HepG2 (cell line): ENCODE results near the gene PCOLCE2. TPM values are rescaled to one million over a fixed set of nuclear protein-coding genes. Genes with fewer than 3 reads are reported as not detected.

Source experiments
- ATAC-seq: fragments of 200-7000 bp; cut with Tn5 transposase; 3 replicates; pipeline ENCODE4 v1.9.1; 2020; ENCODE audit warnings: mild to moderate bottlenecking, moderate library complexity
- BruUV-seq: library from RNA; stranded (reverse); fragments of 400-500 nt; replicated peaks from 2 replicates; lab custom pipeline; 2021; lab: Mats Ljungman, UMichigan
- CTCF ChIA-PET: fragments of 300-600 bp; formaldehyde crosslinking; extraction: SDS; loops from one replicate; lab custom pipeline; 2021; ENCODE audit warnings: low total read pairs, inconsistent platforms, low intra/inter-chr PET ratio; lab: Yijun Ruan, JAX
- POLR2A ChIA-PET: fragments of 350-600 bp; sonication (Branson Sonifier 250); formaldehyde crosslinking; loops from one replicate; lab custom pipeline; 2020; ENCODE audit warnings: antibody characterized with exemption, inconsistent platforms; lab: Yijun Ruan, JAX
- DNase-seq: peaks from one replicate; pipeline ENCODE4 v3.0.0-alpha.2; 2015; ENCODE audit warnings: low spot score
- FAIRE-seq: peaks from 3 replicates; lab custom pipeline; 2011; peaks lifted over from hg19 to GRCh38; lab: Jason Lieb, UNC
- H2AFZ ChIP-seq: one replicate; pipeline ENCODE4 v1.6.1; 2011; ENCODE audit warnings: low read length, inconsistent platforms
- H3K27ac ChIP-seq: fragments of 300-600 bp; 3 replicates; pipeline ENCODE4 v1.8.0; 2011; ENCODE audit warnings: mixed run types, mild to moderate bottlenecking, mixed read lengths, low read length, inconsistent platforms; ENCODE audit not compliant: insufficient read depth; ENCODE audit errors: extremely low read length
- H3K27me3 ChIP-seq, 2 experiments: fragments of 200-600 bp in 1 of 2; 2 replicates in 1 of 2; 3 replicates in 1 of 2; pipeline versions ENCODE4 v1.6.0 to v1.8.0; 2011; ENCODE audit warnings: low read length in 2 of 2, mild to moderate bottlenecking in 2 of 2, moderate library complexity in 2 of 2, inconsistent platforms in 1 of 2; ENCODE audit not compliant: insufficient read depth in 2 of 2, control insufficient read depth in 1 of 2
- H3K36me3 ChIP-seq, 2 experiments: fragments of 200-600 bp in 1 of 2; replicated peaks in 1 of 2; 2 replicates in 1 of 2; 3 replicates in 1 of 2; pipeline versions ENCODE4 v1.5.1 to v1.8.0; 2011; ENCODE audit warnings: low read length in 2 of 2, inconsistent platforms in 1 of 2; ENCODE audit not compliant: insufficient read depth in 2 of 2, control insufficient read depth in 1 of 2
- H3K4me1 ChIP-seq: 2 replicates; pipeline ENCODE4 v1.5.1; 2012; ENCODE audit warnings: low read length, inconsistent platforms; ENCODE audit not compliant: insufficient read depth
- H3K4me2 ChIP-seq: 2 replicates; pipeline ENCODE4 v1.6.0; 2011; ENCODE audit warnings: low read depth, low read length, inconsistent platforms
- H3K4me3 ChIP-seq, 3 experiments: fragments of 200-600 bp in 1 of 3; sonication (generic), shearing (Covaris generic) in 1 of 3; replicated peaks in 1 of 3; 2 replicates each; pipeline ENCODE4 v1.5.1; 2011 to 2016; ENCODE audit warnings: low read length in 3 of 3, inconsistent platforms in 2 of 3, low read depth in 2 of 3, mild to moderate bottlenecking in 2 of 3, control low read depth in 1 of 3, mixed read lengths in 1 of 3; ENCODE audit not compliant: insufficient read depth in 1 of 3
- H3K79me2 ChIP-seq: one replicate; pipeline ENCODE4 v1.6.1; 2011; ENCODE audit warnings: low read length, inconsistent platforms; ENCODE audit not compliant: insufficient read depth
- H3K9ac ChIP-seq: 2 replicates; pipeline ENCODE4 v1.6.0; 2011; ENCODE audit warnings: mild to moderate bottlenecking, low read depth, low read length, inconsistent platforms; ENCODE audit not compliant: insufficient read depth
- H3K9me3 ChIP-seq: 2 replicates; pipeline ENCODE4 v1.5.1; 2012; ENCODE audit warnings: mild to moderate bottlenecking, low read length
- H4K20me1 ChIP-seq: 2 replicates; pipeline ENCODE4 v1.6.0; 2011; ENCODE audit warnings: inconsistent platforms, mild to moderate bottlenecking, low read length, moderate library complexity; ENCODE audit not compliant: insufficient read depth
- CAMTA2 ChIP-seq: sonication (generic); formaldehyde crosslinking; IDR thresholded peaks from 2 replicates; pipeline ENCODE4 v1.4.0; 2020; ENCODE audit warnings: mild to moderate bottlenecking, missing genetic modification reagents, borderline replicate concordance
- DMAP1 ChIP-seq: IDR thresholded peaks from 2 replicates; pipeline ENCODE4 v1.6.1; 2016
- DNMT1 ChIP-seq: sonication (generic); formaldehyde crosslinking; IDR thresholded peaks from 2 replicates; pipeline ENCODE4 v1.5.1; 2020; ENCODE audit warnings: mild to moderate bottlenecking, missing genetic modification reagents
- HDAC2 ChIP-seq: sonication (generic); formaldehyde crosslinking; IDR thresholded peaks from 2 replicates; pipeline ENCODE4 v1.4.0; 2020; ENCODE audit warnings: missing genetic modification reagents
- HNRNPL ChIP-seq: fragments of 200-400 bp; formaldehyde crosslinking; IDR thresholded peaks from 2 replicates; pipeline ENCODE4 v1.6.1; 2017; ENCODE audit warnings: mild to moderate bottlenecking, low read depth, low read length
- MYNN ChIP-seq: sonication (generic); formaldehyde crosslinking; IDR thresholded peaks from 2 replicates; pipeline ENCODE4 v1.4.0; 2020; ENCODE audit warnings: mild to moderate bottlenecking, low read depth, missing genetic modification reagents
- NFE2L1 ChIP-seq: sonication (generic); formaldehyde crosslinking; IDR thresholded peaks from 2 replicates; pipeline ENCODE4 v1.4.0; 2020; ENCODE audit warnings: missing genetic modification reagents, mild to moderate bottlenecking, borderline replicate concordance
- NFYB ChIP-seq: sonication (generic); formaldehyde crosslinking; IDR thresholded peaks from 2 replicates; pipeline ENCODE4 v1.4.0; 2020; ENCODE audit warnings: missing genetic modification reagents
- RFX1 ChIP-seq: fragments of 450-650 bp; IDR thresholded peaks from 2 replicates; pipeline ENCODE4 v1.6.1; 2017
- RFXANK ChIP-seq: IDR thresholded peaks from 2 replicates; pipeline ENCODE4 v1.6.1; 2016
- STAG1 ChIP-seq: sonication (generic); formaldehyde crosslinking; IDR thresholded peaks from 2 replicates; pipeline ENCODE4 v1.4.0; 2020; ENCODE audit warnings: missing genetic modification reagents
- ZNF136 ChIP-seq: sonication (generic); formaldehyde crosslinking; IDR thresholded peaks from 2 replicates; pipeline ENCODE4 v1.8.1; 2022; ENCODE audit warnings: low read depth, mild to moderate bottlenecking, moderate library complexity, missing genetic modification reagents
- ZNF331 ChIP-seq: sonication (generic); formaldehyde crosslinking; IDR thresholded peaks from 2 replicates; pipeline ENCODE4 v1.4.0; 2020; ENCODE audit warnings: missing genetic modification reagents
- ZNF34 ChIP-seq: sonication (generic); formaldehyde crosslinking; IDR thresholded peaks from 2 replicates; pipeline ENCODE4 v1.4.0; 2020; ENCODE audit warnings: mild to moderate bottlenecking, missing genetic modification reagents, borderline replicate concordance
- ZNF737 ChIP-seq: sonication (generic); formaldehyde crosslinking; IDR thresholded peaks from 2 replicates; pipeline ENCODE4 v1.5.0; 2020; ENCODE audit warnings: missing genetic modification reagents, mild to moderate bottlenecking, borderline replicate concordance
- in situ Hi-C: cut with HindIII; loops from 2 replicates; pipeline ENCODE4 v1.10.0; 2017; ENCODE audit warnings: low pct_unique_long_range_greater_than_20kb; ENCODE audit not compliant: extremely low pct_ligation_motif_present
- intact Hi-C: fragments of 100-400 bp; cut with micrococcal nuclease; formaldehyde crosslinking; loops from one replicate; pipeline ENCODE4 v1.10.0; 2022; ENCODE audit not compliant: unreplicated experiment
- polyA plus RNA-seq, 8 experiments: library from polyadenylated mRNA; depleted of rRNA in 3 of 8; stranded (reverse) in 7 of 8; unstranded in 1 of 8; fragments of >200 nt; fragmentation: Illumina TruSeq in 4 of 8; extraction: Trizol in 4 of 8; gene quantifications; 2 replicates each; pipeline versions ENCODE4 v1.2.1 to v1.2.3, GENCODE V29; 2011 to 2016; ENCODE audit warnings: low read depth in 4 of 8, missing spikeins in 1 of 8, mixed read lengths in 1 of 8; ENCODE audit not compliant: insufficient read depth in 1 of 8
- total RNA-seq, 5 experiments: library from RNA; depleted of rRNA; stranded (reverse); fragments of >200 nt; fragmentation: Illumina TruSeq; extraction: Trizol; gene quantifications; 2 replicates each; pipeline ENCODE4 v1.2.3, GENCODE V29; 2016; ENCODE audit warnings: low read depth in 1 of 5
- TF ChIP-seq, protein P1 (sequence below): IDR thresholded peaks from 2 replicates; pipeline ENCODE4 v1.6.1; 2016; ENCODE audit warnings: missing compliant biosample characterization, missing genetic modification reagents, borderline replicate concordance
- TF ChIP-seq, protein P2 (sequence below): sonication (generic); formaldehyde crosslinking; IDR thresholded peaks from 2 replicates; pipeline ENCODE4 v1.8.0; 2022; ENCODE audit warnings: missing genetic modification reagents, mild to moderate bottlenecking, borderline replicate concordance
- TF ChIP-seq, protein P3 (sequence below): sonication (generic); formaldehyde crosslinking; IDR thresholded peaks from 2 replicates; pipeline ENCODE4 v1.4.0; 2020; ENCODE audit warnings: mild to moderate bottlenecking, missing genetic modification reagents

Gene PCOLCE2
- total and polyA plus RNA-seq, 2 of the 13 experiments (the other 11 are each of a cell fraction or from before 2014, with no cell fraction given), result 0.71 to 2.0 TPM

DNA sequence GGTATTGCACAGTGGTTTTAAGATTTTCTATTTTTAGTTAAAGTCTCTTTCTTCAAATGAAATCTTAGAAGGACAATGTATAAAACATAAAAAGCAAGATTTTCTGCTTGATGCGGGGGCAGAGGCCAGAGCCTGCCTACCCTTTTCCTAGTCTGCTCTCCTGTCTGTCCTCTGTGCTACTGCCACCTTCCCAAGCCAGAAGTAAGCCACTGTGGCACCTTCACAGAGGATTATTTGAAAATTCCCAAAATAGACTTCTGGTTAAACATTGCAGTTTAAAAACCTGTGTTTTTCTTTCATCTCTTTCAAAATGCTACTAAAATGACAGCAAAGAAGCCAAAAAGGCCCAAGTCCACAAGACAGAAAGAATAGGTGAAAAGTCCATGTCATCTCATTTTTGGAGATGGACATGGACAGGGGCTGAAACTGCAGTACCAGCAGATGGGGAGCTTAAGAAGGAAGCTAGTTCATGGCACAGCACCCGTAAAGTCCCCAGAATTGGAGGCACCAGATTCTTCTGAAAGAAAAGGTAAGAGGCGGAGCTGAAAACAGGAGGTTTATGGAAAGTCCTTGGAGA, 37.6 kb upstream of the PCOLCE2 start (continued):
- TF ChIP-seq DNMT1 (CRISPR knock-in tag), result no peak

DNA sequence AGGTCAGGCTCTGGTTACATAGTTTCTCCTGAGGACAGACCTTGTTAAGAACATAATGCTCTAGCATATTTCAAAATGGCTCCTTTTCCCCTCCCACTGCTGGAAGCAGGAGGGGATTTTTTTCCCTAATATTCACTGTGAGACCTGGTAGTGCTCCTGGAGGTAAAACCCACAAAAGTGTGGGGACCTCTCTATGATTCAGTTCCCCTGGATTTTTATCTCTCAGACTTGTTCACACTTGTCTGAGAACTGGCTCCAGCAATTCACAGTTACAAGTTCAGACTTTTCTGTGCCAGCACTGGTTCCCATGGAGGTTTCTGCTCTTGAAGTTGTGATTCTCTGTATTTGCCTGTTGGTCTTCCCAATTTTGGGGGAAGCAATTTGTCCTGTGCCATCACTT, 36.3 kb upstream of the PCOLCE2 start:
- intact Hi-C loops, result no loop called here
- ChIA-PET POLR2A (no interaction called here), CTCF (no interaction called here)
- no peak for ATAC-seq
- no peak overlapping the region for H3K4me3 ChIP-seq
- no peak for TF ChIP-seq ZNF34
- TF ChIP-seq HDAC2, result no peak
- TF ChIP-seq NFYB (CRISPR knock-in tag), result no peak
- no peak for TF ChIP-seq ZNF136 (CRISPR knock-in tag)
- TF ChIP-seq DMAP1 (CRISPR knock-in tag), result no peak
- TF ChIP-seq ZNF737 (CRISPR knock-in tag), result no peak
- TF ChIP-seq RFXANK, result no peak
- TF ChIP-seq RFX1, result no peak
- TF ChIP-seq MYNN (CRISPR knock-in tag), result no peak
- TF ChIP-seq STAG1, result no peak
- TF ChIP-seq, protein P1, sequence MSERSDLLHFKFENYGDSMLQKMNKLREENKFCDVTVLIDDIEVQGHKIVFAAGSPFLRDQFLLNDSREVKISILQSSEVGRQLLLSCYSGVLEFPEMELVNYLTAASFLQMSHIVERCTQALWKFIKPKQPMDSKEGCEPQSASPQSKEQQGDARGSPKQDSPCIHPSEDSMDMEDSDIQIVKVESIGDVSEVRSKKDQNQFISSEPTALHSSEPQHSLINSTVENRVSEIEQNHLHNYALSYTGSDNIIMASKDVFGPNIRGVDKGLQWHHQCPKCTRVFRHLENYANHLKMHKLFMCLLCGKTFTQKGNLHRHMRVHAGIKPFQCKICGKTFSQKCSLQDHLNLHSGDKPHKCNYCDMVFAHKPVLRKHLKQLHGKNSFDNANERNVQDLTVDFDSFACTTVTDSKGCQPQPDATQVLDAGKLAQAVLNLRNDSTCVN (CRISPR knock-in tag), result no peak
- TF ChIP-seq, protein P2, sequence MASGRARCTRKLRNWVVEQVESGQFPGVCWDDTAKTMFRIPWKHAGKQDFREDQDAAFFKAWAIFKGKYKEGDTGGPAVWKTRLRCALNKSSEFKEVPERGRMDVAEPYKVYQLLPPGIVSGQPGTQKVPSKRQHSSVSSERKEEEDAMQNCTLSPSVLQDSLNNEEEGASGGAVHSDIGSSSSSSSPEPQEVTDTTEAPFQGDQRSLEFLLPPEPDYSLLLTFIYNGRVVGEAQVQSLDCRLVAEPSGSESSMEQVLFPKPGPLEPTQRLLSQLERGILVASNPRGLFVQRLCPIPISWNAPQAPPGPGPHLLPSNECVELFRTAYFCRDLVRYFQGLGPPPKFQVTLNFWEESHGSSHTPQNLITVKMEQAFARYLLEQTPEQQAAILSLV (CRISPR knock-in tag), result no peak
- no peak for TF ChIP-seq HNRNPL
- TF ChIP-seq NFE2L1 (CRISPR knock-in tag), result no peak
- no peak for TF ChIP-seq ZNF331 (CRISPR knock-in tag)
- TF ChIP-seq, protein P3, sequence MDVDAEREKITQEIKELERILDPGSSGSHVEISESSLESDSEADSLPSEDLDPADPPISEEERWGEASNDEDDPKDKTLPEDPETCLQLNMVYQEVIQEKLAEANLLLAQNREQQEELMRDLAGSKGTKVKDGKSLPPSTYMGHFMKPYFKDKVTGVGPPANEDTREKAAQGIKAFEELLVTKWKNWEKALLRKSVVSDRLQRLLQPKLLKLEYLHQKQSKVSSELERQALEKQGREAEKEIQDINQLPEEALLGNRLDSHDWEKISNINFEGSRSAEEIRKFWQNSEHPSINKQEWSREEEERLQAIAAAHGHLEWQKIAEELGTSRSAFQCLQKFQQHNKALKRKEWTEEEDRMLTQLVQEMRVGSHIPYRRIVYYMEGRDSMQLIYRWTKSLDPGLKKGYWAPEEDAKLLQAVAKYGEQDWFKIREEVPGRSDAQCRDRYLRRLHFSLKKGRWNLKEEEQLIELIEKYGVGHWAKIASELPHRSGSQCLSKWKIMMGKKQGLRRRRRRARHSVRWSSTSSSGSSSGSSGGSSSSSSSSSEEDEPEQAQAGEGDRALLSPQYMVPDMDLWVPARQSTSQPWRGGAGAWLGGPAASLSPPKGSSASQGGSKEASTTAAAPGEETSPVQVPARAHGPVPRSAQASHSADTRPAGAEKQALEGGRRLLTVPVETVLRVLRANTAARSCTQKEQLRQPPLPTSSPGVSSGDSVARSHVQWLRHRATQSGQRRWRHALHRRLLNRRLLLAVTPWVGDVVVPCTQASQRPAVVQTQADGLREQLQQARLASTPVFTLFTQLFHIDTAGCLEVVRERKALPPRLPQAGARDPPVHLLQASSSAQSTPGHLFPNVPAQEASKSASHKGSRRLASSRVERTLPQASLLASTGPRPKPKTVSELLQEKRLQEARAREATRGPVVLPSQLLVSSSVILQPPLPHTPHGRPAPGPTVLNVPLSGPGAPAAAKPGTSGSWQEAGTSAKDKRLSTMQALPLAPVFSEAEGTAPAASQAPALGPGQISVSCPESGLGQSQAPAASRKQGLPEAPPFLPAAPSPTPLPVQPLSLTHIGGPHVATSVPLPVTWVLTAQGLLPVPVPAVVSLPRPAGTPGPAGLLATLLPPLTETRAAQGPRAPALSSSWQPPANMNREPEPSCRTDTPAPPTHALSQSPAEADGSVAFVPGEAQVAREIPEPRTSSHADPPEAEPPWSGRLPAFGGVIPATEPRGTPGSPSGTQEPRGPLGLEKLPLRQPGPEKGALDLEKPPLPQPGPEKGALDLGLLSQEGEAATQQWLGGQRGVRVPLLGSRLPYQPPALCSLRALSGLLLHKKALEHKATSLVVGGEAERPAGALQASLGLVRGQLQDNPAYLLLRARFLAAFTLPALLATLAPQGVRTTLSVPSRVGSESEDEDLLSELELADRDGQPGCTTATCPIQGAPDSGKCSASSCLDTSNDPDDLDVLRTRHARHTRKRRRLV (CRISPR knock-in tag), result no peak
- TF ChIP-seq CAMTA2 (CRISPR knock-in tag), result no peak
- TF ChIP-seq, all 625 proteins: peak for 0
- Histone ChIP-seq H3K4me1 (peaks cover 43% of the 10 kb centered on the region), H2AFZ (no peak overlapping the region), H3K4me2 (peak overlapping the region; percentile 6; the same call in 1 of the 2 replicates), H3K27me3 (no peaks in the 10 kb centered on the region), H3K9me3 (no peaks in the 10 kb centered on the region), H3K27ac (no peak overlapping the region), H4K20me1 (no peaks in the 10 kb centered on the region), H3K79me2 (no peaks in the 10 kb centered on the region), H3K9ac (no peak overlapping the region), H3K36me3 (no peaks in the 10 kb centered on the region)
- FAIRE-seq (no peak), DNase-seq (no peak)
- BruUV-seq, result no TSS peak
- in situ Hi-C loops, result loop anchor here (5.0 kb wide), 1 partner anchor 57 kb away; no protein-coding TSS in a partner anchor
